ENCODE measurements around the gene ANTXR2.

DNA sequence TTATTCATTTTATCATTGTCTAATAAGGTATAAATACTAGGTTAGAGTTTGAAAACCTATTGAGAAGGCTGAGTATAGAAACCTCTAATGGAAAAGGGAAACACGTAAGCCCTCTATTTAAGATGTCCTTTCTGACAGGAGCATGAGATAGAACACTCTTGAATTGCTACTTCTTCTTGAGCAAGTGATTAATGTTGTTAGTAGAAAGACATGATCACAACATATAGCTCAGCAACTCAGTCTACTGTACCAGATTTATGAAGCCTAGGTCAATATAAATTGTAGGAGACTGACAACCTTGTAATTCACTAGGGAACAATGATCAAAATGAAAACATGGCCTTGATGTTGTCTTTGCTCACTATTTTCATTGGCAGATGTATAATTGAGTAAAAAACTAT is 189.7 kb downstream of the ANTXR2 start:
- TF ChIP-seq, protein P1, sequence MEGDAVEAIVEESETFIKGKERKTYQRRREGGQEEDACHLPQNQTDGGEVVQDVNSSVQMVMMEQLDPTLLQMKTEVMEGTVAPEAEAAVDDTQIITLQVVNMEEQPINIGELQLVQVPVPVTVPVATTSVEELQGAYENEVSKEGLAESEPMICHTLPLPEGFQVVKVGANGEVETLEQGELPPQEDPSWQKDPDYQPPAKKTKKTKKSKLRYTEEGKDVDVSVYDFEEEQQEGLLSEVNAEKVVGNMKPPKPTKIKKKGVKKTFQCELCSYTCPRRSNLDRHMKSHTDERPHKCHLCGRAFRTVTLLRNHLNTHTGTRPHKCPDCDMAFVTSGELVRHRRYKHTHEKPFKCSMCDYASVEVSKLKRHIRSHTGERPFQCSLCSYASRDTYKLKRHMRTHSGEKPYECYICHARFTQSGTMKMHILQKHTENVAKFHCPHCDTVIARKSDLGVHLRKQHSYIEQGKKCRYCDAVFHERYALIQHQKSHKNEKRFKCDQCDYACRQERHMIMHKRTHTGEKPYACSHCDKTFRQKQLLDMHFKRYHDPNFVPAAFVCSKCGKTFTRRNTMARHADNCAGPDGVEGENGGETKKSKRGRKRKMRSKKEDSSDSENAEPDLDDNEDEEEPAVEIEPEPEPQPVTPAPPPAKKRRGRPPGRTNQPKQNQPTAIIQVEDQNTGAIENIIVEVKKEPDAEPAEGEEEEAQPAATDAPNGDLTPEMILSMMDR (IDR thresholded peaks at IDR 0.05), result no peak
- no peak for TF ChIP-seq POLR2AphosphoS5 (IDR thresholded peaks at IDR 0.05)
